Esophagus muscularis mucosa (tissue), 4 donors: ENCODE results near the gene THSD4. TPM values are rescaled to one million over a fixed set of nuclear protein-coding genes. Genes with fewer than 3 reads are reported as not detected.

Source experiments
- DNase-seq: peaks from one replicate; pipeline ENCODE4 v3.0.0-alpha.2; 2017; ENCODE audit errors: extremely low spot score
- H3K27ac ChIP-seq, 4 donors: fragments of 200-600 bp; sonication (generic); replicated peaks in 1 of 4; 1 replicate in 3 of 4; 2 replicates in 1 of 4; pipeline ENCODE4 v1.5.1; 2016 to 2019; ENCODE audit warnings: mild to moderate bottlenecking in 1 of 4
- H3K27me3 ChIP-seq, 4 donors: fragments of 200-600 bp; sonication (generic); one replicate each; pipeline versions ENCODE4 v1.5.1 to v1.6.0; 2016 to 2019
- H3K36me3 ChIP-seq, 4 donors: fragments of 200-600 bp; sonication (generic); one replicate each; pipeline ENCODE4 v1.5.1; 2016 to 2019
- H3K4me1 ChIP-seq, 4 donors: fragments of 200-600 bp; sonication (generic); one replicate each; pipeline ENCODE4 v1.5.1; 2016 to 2019
- H3K4me3 ChIP-seq, 4 donors: fragments of 200-600 bp; sonication (generic); 1 replicate in 2 of 4; 2 replicates in 2 of 4; pipeline ENCODE4 v1.5.1; 2016 to 2019; ENCODE audit warnings: mild to moderate bottlenecking in 4 of 4, moderate library complexity in 1 of 4
- H3K9me3 ChIP-seq, 4 donors: fragments of 200-600 bp; sonication (generic); 1 replicate in 3 of 4; 2 replicates in 1 of 4; pipeline ENCODE4 v1.5.1; 2016 to 2019
- CTCF ChIP-seq, 3 experiments: fragments of 200-600 bp in 2 of 3; fragments of 450-650 bp in 1 of 3; sonication (generic) in 2 of 3; IDR thresholded peaks; one replicate each; pipeline ENCODE4 v1.5.1; 2017 to 2019; ENCODE audit warnings: antibody characterized with exemption in 3 of 3, mild to moderate bottlenecking in 2 of 3, moderate library complexity in 1 of 3
- EP300 ChIP-seq: sonication (generic); formaldehyde crosslinking; IDR thresholded peaks from one replicate; pipeline ENCODE4 v1.6.1; 2017; ENCODE audit warnings: antibody characterized with exemption
- POLR2A ChIP-seq: fragments of 450-650 bp; IDR thresholded peaks from one replicate; pipeline ENCODE4 v1.6.1; 2017; ENCODE audit warnings: antibody characterized with exemption, moderate library complexity, mild to moderate bottlenecking, low read depth
- POLR2AphosphoS5 ChIP-seq, 2 donors: sonication (generic); formaldehyde crosslinking; IDR thresholded peaks; one replicate each; pipeline ENCODE4 v1.6.1; 2017; ENCODE audit warnings: antibody characterized with exemption in 2 of 2
- WGBS: methylation state at CpG from one replicate; pipeline ENCODE4 v1.1.5; 2018; 5-methylcytosine and 5-hydroxymethylcytosine counted together
- intact Hi-C: fragments of 100-400 bp; cut with DNase I; formaldehyde crosslinking; loops from one replicate; pipeline ENCODE4 v1.15.1; 2023
- total RNA-seq, 4 donors: library from RNA; depleted of rRNA; stranded (reverse); fragments of >200 nt; gene quantifications; one replicate each; pipeline versions ENCODE4 v1.1.0 to v1.2.1, GENCODE V29; 2016

The THSD4 gene
- total RNA-seq, 4 donors from 2014 or later = 3.2 to 6.6 (median 5.6) TPM

GRCh38 chr15:71456362-71456761, 341.1 kb downstream of the THSD4 start:
- no peak for TF ChIP-seq POLR2A
- no peak for TF ChIP-seq EP300
- TF ChIP-seq CTCF (IDR thresholded peaks at IDR 0.05) = no peak
- TF ChIP-seq POLR2AphosphoS5 (IDR thresholded peaks at IDR 0.05) = no peak
- H3K36me3 ChIP-seq = no peaks in the 10 kb centered on the region
- intact Hi-C loops = no loop called here
- no peak for DNase-seq
- peaks cover 0 to 9% (median 4%) of the 10 kb centered on the region in 4 donors for H3K4me1 ChIP-seq
- no peaks in the 10 kb centered on the region for H3K27me3 ChIP-seq
- H3K4me3 ChIP-seq = no peak overlapping the region
- H3K27ac ChIP-seq = no peak overlapping the region
- H3K9me3 ChIP-seq = no peaks in the 10 kb centered on the region

- Histone ChIP-seq H3K36me3 (no peaks in the 10 kb centered on the region), H3K27ac (no peak overlapping the region), H3K4me1 (peaks cover 0 to 9% (median 4%) of the 10 kb centered on the region in 4 donors), H3K27me3 (no peaks in the 10 kb centered on the region), H3K9me3 (no peaks in the 10 kb centered on the region), H3K4me3 (no peak overlapping the region)
- TF ChIP-seq POLR2A (no peak), POLR2AphosphoS5 (IDR thresholded peaks at IDR 0.05) (no peak), EP300 (no peak)
- no peak for DNase-seq
- intact Hi-C loops = no loop called here
- WGBS = 94% methylated on average over 3 of the region's 3 CpGs
Measured at GRCh38 chr15:71456811-71457210, 341.5 kb downstream of the THSD4 start.

GRCh38 chr15:71458089-71458660, 342.9 kb downstream of the THSD4 start:
- Histone ChIP-seq H3K4me3 (no peak overlapping the region), H3K9me3 (no peaks in the 10 kb centered on the region), H3K36me3 (no peaks in the 10 kb centered on the region), H3K27me3 (no peaks in the 10 kb centered on the region), H3K27ac (no peak overlapping the region), H3K4me1 (peaks cover 0 to 9% (median 4%) of the 10 kb centered on the region in 4 donors)
- intact Hi-C loops = no loop called here
- 43% methylated on average over 2 of the region's 2 CpGs for WGBS
- no peak for TF ChIP-seq EP300
- no peak for DNase-seq

- WGBS = 93% methylated on average over 1 of the region's 1 CpG
- H3K36me3 ChIP-seq = no peaks in the 10 kb centered on the region
- H3K27ac ChIP-seq = no peak overlapping the region
- H3K4me3 ChIP-seq = no peak overlapping the region
- DNase-seq = no peak
- H3K27me3 ChIP-seq = no peaks in the 10 kb centered on the region
- no peaks in the 10 kb centered on the region for H3K9me3 ChIP-seq
- H3K4me1 ChIP-seq = peaks cover 4 to 17% (median 10%) of the 10 kb centered on the region in 4 donors
- intact Hi-C loops = no loop called here
- TF ChIP-seq POLR2AphosphoS5 (IDR thresholded peaks at IDR 0.05) (no peak), POLR2A (no peak), CTCF (IDR thresholded peaks at IDR 0.05) (no peak), EP300 (no peak)
Measured at GRCh38 chr15:71461748-71462147, 346.5 kb downstream of the THSD4 start.

GRCh38 chr15:71462638-71463037, 347.4 kb downstream of the THSD4 start:
- intact Hi-C loops = no loop called here
- DNase-seq = no peak
- Histone ChIP-seq H3K4me3 (no peak overlapping the region), H3K27ac (no peak overlapping the region), H3K4me1 (peaks cover 4 to 17% (median 9%) of the 10 kb centered on the region in 4 donors), H3K36me3 (no peaks in the 10 kb centered on the region), H3K9me3 (no peaks in the 10 kb centered on the region), H3K27me3 (no peaks in the 10 kb centered on the region)
- TF ChIP-seq EP300 = no peak
- TF ChIP-seq CTCF (IDR thresholded peaks at IDR 0.05) = no peak
- no peak for TF ChIP-seq POLR2AphosphoS5 (IDR thresholded peaks at IDR 0.05)
- TF ChIP-seq POLR2A = no peak
- WGBS = 83% methylated on average over 1 of the region's 1 CpG

- WGBS = 98% methylated on average over 6 of the region's 6 CpGs
- no peak overlapping the region for H3K4me3 ChIP-seq
- no peaks in the 10 kb centered on the region for H3K9me3 ChIP-seq
- H3K4me1 ChIP-seq = peaks cover 4 to 14% (median 8%) of the 10 kb centered on the region in 4 donors
- H3K27ac ChIP-seq = no peak overlapping the region
- no peak for DNase-seq
- H3K36me3 ChIP-seq = no peaks in the 10 kb centered on the region
- intact Hi-C loops = no loop called here
- no peak for TF ChIP-seq CTCF (IDR thresholded peaks at IDR 0.05)
- no peak for TF ChIP-seq EP300
- TF ChIP-seq POLR2AphosphoS5 (IDR thresholded peaks at IDR 0.05) = no peak
- no peak for TF ChIP-seq POLR2A
- H3K27me3 ChIP-seq = no peaks in the 10 kb centered on the region
Measured at GRCh38 chr15:71463156-71463665, 347.9 kb downstream of the THSD4 start.
